ENCODE data around the gene CHSY3.

The CHSY3 gene

GRCh38 chr5:130102960-130103359 is 198.7 kb downstream of the CHSY3 start:
- no peak for DNase-seq (ENCODE audit: low spot score in 2 of 2)
- in situ Hi-C loops (cut with MboI; ENCODE audit: low sequenced_read_pairs): no loop called here
- H3K36me3 ChIP-seq (replicated peaks): no peaks in the 10 kb centered on the region
- peaks cover 5% of the 10 kb centered on the region; the same call in 1 of the 2 replicates for H3K27me3 ChIP-seq (ENCODE audit: low read depth)
- no peaks in the 10 kb centered on the region for H3K4me1 ChIP-seq
- no peak overlapping the region for H3K4me3 ChIP-seq
- no peaks in the 10 kb centered on the region for H3K9me3 ChIP-seq

DNA sequence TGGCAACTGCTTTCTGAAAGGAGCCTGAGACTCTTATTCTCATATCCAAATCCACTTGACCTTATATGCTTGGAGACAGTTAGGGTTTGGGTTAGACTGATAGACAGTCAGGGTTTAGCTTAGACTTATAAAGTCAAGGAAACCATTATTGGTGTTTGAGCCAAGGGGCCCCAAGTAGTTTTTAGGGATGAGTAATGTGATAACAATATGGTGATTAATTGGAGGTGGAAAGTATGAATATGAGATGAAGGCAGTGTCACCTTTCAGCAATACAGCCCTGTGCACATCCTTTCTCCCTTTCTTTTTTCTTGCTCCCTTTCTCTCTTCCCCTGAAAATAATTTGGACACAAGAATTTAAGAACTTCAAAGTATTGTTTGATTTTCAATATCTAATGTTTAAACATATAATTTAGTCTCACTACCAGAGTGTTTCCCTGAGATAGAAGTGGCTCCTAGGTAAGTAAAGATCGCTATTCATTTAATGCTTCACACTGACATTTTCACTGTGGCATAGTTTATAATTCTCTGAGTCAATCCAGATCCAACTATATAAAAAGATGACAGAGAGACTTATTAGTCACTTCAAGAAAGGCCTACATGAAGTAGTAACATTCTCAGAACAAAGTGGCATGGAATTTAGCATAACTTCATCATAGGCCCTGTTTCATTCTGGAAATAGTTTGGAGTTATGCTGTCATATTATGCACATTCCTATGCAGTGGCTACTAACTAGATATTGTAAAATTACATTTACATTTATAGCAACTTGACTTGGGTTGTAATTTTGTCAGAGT is 200.8 kb downstream of the CHSY3 start:
- in situ Hi-C loops (cut with MboI; ENCODE audit: low sequenced_read_pairs): no loop called here
- no peak overlapping the region for H3K4me3 ChIP-seq

DNA sequence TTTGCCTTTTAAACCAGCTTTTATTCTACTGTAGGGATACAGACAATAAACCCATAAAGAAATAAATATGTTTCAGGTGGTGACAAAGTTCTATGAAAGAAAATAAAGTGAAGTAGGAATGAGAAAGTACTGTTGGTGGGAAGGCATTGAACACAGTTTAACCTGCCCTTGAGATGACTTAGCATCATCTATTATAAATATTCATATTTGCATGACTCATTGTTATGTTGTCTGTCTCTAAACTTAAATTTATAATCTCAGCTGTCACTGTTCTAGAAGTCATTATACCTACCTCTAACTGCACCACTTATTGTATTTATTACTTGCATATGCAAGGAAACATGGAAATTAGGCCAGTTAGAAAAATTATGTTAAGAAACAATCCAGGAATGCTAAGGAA is 202.2 kb downstream of the CHSY3 start:
- peaks cover 12% of the 10 kb centered on the region for H3K27me3 ChIP-seq (ENCODE audit: low read depth)
- no peaks in the 10 kb centered on the region for H3K9me3 ChIP-seq
- no peaks in the 10 kb centered on the region for H3K36me3 ChIP-seq (replicated peaks)
- no peak overlapping the region for H3K4me3 ChIP-seq
- no peak for DNase-seq (ENCODE audit: low spot score in 2 of 2)
- in situ Hi-C loops (cut with MboI; ENCODE audit: low sequenced_read_pairs): no loop called here
- H3K4me1 ChIP-seq: no peaks in the 10 kb centered on the region

More for the DNA sequence above, 200.8 kb downstream of the CHSY3 start:
- no peaks in the 10 kb centered on the region for H3K9me3 ChIP-seq
- H3K4me1 ChIP-seq: no peaks in the 10 kb centered on the region
- peaks cover 4% of the 10 kb centered on the region; the same call in 1 of the 2 replicates for H3K27me3 ChIP-seq (ENCODE audit: low read depth)
- DNase-seq (ENCODE audit: low spot score in 2 of 2): no peak
- H3K36me3 ChIP-seq (replicated peaks): no peaks in the 10 kb centered on the region

- peak in 1 of 2 experiments; percentile 65 for DNase-seq (ENCODE audit: low spot score in 2 of 2)
- in situ Hi-C loops (cut with MboI; ENCODE audit: low sequenced_read_pairs): no loop called here
- no peaks in the 10 kb centered on the region for H3K4me1 ChIP-seq
- H3K4me3 ChIP-seq: no peak overlapping the region
- no peaks in the 10 kb centered on the region for H3K36me3 ChIP-seq (replicated peaks)
- H3K9me3 ChIP-seq: no peaks in the 10 kb centered on the region
- peaks cover 12% of the 10 kb centered on the region for H3K27me3 ChIP-seq (ENCODE audit: low read depth)
Observed at GRCh38 chr5:130109152-130109551, 204.9 kb downstream of the CHSY3 start.

- Histone ChIP-seq H3K27me3 (ENCODE audit: low read depth) (peaks cover 12% of the 10 kb centered on the region), H3K4me1 (no peaks in the 10 kb centered on the region), H3K9me3 (no peaks in the 10 kb centered on the region), H3K4me3 (no peak overlapping the region), H3K36me3 (replicated peaks) (no peaks in the 10 kb centered on the region)
- in situ Hi-C loops (cut with MboI; ENCODE audit: low sequenced_read_pairs): no loop called here
- no peak for DNase-seq (ENCODE audit: low spot score in 2 of 2)
Observed at GRCh38 chr5:130110328-130110727, 206.1 kb downstream of the CHSY3 start.

GRCh38 chr5:130111746-130112145 is 207.5 kb downstream of the CHSY3 start:
- Histone ChIP-seq H3K36me3 (replicated peaks) (no peaks in the 10 kb centered on the region), H3K4me3 (no peak overlapping the region), H3K9me3 (no peaks in the 10 kb centered on the region), H3K27me3 (ENCODE audit: low read depth) (peaks cover 12% of the 10 kb centered on the region), H3K4me1 (no peaks in the 10 kb centered on the region)
- in situ Hi-C loops (cut with MboI; ENCODE audit: low sequenced_read_pairs): no loop called here
- DNase-seq (ENCODE audit: low spot score in 2 of 2): no peak

GRCh38 chr5:130112246-130112645 is 208.0 kb downstream of the CHSY3 start:
- peaks cover 12% of the 10 kb centered on the region for H3K27me3 ChIP-seq (ENCODE audit: low read depth)
- no peaks in the 10 kb centered on the region for H3K36me3 ChIP-seq (replicated peaks)
- no peaks in the 10 kb centered on the region for H3K4me1 ChIP-seq
- in situ Hi-C loops (cut with MboI; ENCODE audit: low sequenced_read_pairs): no loop called here
- DNase-seq (ENCODE audit: low spot score in 2 of 2): no peak
- no peaks in the 10 kb centered on the region for H3K9me3 ChIP-seq
- H3K4me3 ChIP-seq: no peak overlapping the region

GRCh38 chr5:130115686-130116085 is 211.4 kb downstream of the CHSY3 start:
- no peak for DNase-seq (ENCODE audit: low spot score in 2 of 2)
- no peaks in the 10 kb centered on the region for H3K9me3 ChIP-seq
- H3K27me3 ChIP-seq (ENCODE audit: low read depth): peaks cover 6% of the 10 kb centered on the region
- no peaks in the 10 kb centered on the region for H3K36me3 ChIP-seq (replicated peaks)
- no peak overlapping the region for H3K4me3 ChIP-seq
- no peaks in the 10 kb centered on the region for H3K4me1 ChIP-seq
- in situ Hi-C loops (cut with MboI; ENCODE audit: low sequenced_read_pairs): no loop called here

DNA sequence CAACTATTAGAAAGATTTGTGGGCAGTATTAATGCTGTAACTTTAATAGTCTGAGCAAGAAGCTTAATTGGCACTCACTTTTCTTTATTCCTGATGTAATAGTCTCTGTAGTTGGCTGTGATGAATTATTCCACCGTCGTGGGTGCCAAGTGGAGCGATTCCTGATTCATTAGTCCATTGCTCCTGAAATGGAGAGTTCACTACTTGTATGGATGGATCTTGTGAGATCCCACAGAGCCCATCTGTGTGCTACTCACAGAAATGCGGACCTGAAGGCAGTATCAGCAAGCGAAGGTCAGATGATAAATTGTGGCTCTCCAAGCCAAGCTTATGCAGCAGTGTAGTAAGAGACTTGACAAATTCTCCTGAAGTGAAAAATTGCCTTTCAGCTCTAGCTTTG is 212.2 kb downstream of the CHSY3 start:
- Histone ChIP-seq H3K9me3 (no peaks in the 10 kb centered on the region), H3K4me3 (no peak overlapping the region), H3K36me3 (replicated peaks) (no peaks in the 10 kb centered on the region), H3K27me3 (ENCODE audit: low read depth) (peaks cover 3% of the 10 kb centered on the region), H3K4me1 (no peaks in the 10 kb centered on the region)
- in situ Hi-C loops (cut with MboI; ENCODE audit: low sequenced_read_pairs): no loop called here
- DNase-seq (ENCODE audit: low spot score in 2 of 2): no peak

DNA sequence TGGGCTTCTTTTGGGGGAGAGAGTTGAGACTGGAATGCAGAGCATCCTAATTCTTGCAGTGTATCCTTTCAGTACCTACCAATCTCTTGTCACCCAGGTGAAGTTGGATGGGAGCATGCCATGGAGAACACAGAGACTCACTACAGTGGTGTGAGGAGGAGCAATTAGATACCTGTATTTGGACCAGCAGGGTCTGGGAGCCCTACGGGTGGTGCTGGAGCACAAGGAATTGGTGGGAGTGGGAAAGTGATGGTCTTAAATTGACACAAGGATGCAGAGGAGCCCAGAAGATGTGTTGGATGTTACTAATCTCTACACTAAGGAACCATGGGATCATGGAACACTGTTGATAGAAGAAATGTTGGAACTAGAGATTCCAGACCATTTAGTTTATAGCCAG is 212.7 kb downstream of the CHSY3 start:
- H3K27me3 ChIP-seq (ENCODE audit: low read depth): peaks cover 2% of the 10 kb centered on the region; the same call in 1 of the 2 replicates
- H3K36me3 ChIP-seq (replicated peaks): no peaks in the 10 kb centered on the region
- DNase-seq (ENCODE audit: low spot score in 2 of 2): no peak
- no peaks in the 10 kb centered on the region for H3K9me3 ChIP-seq
- H3K4me1 ChIP-seq: no peaks in the 10 kb centered on the region
- in situ Hi-C loops (cut with MboI; ENCODE audit: low sequenced_read_pairs): no loop called here
- H3K4me3 ChIP-seq: no peak overlapping the region

- Histone ChIP-seq H3K36me3 (replicated peaks) (no peaks in the 10 kb centered on the region), H3K9me3 (no peaks in the 10 kb centered on the region), H3K4me1 (no peaks in the 10 kb centered on the region), H3K27me3 (ENCODE audit: low read depth) (0 out of 2 replicates have a peak, but pooled peaks cover 2% of the 10 kb centered on the region), H3K4me3 (no peak overlapping the region)
- in situ Hi-C loops (cut with MboI; ENCODE audit: low sequenced_read_pairs): no loop called here
- DNase-seq (ENCODE audit: low spot score in 2 of 2): no peak
Observed at GRCh38 chr5:130126746-130127145, 222.5 kb downstream of the CHSY3 start.

DNA sequence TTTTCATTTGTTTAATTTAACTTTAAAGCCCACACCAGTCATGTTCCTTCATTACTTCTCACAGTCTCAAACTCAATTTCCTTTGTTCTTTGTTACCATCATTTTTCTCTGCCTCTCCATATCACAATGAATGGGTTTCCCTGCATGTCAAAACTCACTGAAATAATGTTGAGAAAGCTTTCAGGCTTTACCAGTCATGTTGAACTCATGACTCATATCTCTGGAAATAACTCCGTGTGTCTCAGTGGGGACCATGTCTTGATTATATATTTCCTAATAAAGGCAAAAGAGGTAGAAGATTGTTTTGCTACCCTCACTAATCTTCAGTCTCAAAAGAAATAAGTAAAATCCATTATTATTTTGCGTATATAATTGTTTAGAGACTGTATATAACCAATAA is 231.2 kb downstream of the CHSY3 start:
- Histone ChIP-seq H3K9me3 (no peaks in the 10 kb centered on the region; the same call in 1 of the 2 replicates), H3K4me3 (no peak overlapping the region), H3K36me3 (replicated peaks) (no peaks in the 10 kb centered on the region), H3K4me1 (no peaks in the 10 kb centered on the region), H3K27me3 (ENCODE audit: low read depth) (0 out of 2 replicates have a peak, but pooled peaks cover 4% of the 10 kb centered on the region)
- in situ Hi-C loops (cut with MboI; ENCODE audit: low sequenced_read_pairs): no loop called here
- DNase-seq (ENCODE audit: low spot score in 2 of 2): no peak

GRCh38 chr5:130136300-130136699 is 232.0 kb downstream of the CHSY3 start:
- H3K4me3 ChIP-seq: no peak overlapping the region
- H3K27me3 ChIP-seq (ENCODE audit: low read depth): 0 out of 2 replicates have a peak, but pooled peaks cover 4% of the 10 kb centered on the region
- DNase-seq (ENCODE audit: low spot score in 2 of 2): no peak
- no peaks in the 10 kb centered on the region for H3K36me3 ChIP-seq (replicated peaks)
- no peaks in the 10 kb centered on the region for H3K4me1 ChIP-seq
- in situ Hi-C loops (cut with MboI; ENCODE audit: low sequenced_read_pairs): no loop called here
- H3K9me3 ChIP-seq: no peaks in the 10 kb centered on the region; the same call in 1 of the 2 replicates

DNA sequence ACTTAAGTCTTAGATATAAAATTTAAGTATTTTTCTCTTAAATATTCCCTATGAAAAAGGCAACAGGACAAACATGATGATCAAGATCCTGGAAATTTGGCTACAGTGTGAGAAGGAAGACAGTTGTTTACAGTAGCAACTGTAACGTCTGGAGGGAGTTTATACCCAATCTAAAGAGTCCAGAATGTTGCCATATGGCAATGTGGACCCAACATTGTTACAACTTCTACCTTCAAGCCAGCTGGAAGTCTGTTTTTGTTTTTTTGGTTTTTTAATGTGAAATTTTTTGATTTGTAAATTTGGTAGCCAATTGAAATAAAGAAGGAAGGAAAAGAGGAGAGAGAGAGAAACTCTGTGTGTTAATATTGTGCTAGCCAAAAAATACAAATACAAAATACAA is 233.4 kb downstream of the CHSY3 start:
- H3K9me3 ChIP-seq: no peaks in the 10 kb centered on the region; the same call in 1 of the 2 replicates
- H3K27me3 ChIP-seq (ENCODE audit: low read depth): 0 out of 2 replicates have a peak, but pooled peaks cover 4% of the 10 kb centered on the region
- no peak overlapping the region for H3K4me3 ChIP-seq
- DNase-seq (ENCODE audit: low spot score in 2 of 2): no peak
- no peaks in the 10 kb centered on the region for H3K36me3 ChIP-seq (replicated peaks)
- in situ Hi-C loops (cut with MboI; ENCODE audit: low sequenced_read_pairs): no loop called here
- no peaks in the 10 kb centered on the region for H3K4me1 ChIP-seq
